Tibial nerve (tissue), 3 donors: ENCODE measurements around the gene PPP2R2D.

ENCODE experiments used
- CTCF ChIP-seq, 5 experiments: fragments of 200-600 bp in 3 of 5; fragments of 450-650 bp in 2 of 5; sonication (generic) in 3 of 5; IDR thresholded peaks; one replicate each; pipeline ENCODE4 v1.5.1; 2016 to 2019; ENCODE audit warnings: antibody characterized with exemption in 5 of 5, mild to moderate bottlenecking in 3 of 5, moderate library complexity in 2 of 5
- POLR2A ChIP-seq, 2 donors: fragments of 450-650 bp; IDR thresholded peaks; one replicate each; pipeline ENCODE4 v1.6.1; 2017; ENCODE audit warnings: antibody characterized with exemption in 2 of 2, mild to moderate bottlenecking in 2 of 2, moderate library complexity in 2 of 2

GRCh38 chr10:131872827-131873375 lies 27.9 kb upstream of the PPP2R2D start:
- TF ChIP-seq CTCF (IDR thresholded peaks at IDR 0.05) = no peak
- no peak for TF ChIP-seq POLR2A (IDR thresholded peaks at IDR 0.05)
